ENCODE results near the gene WDR64. TPM values are rescaled to one million over a fixed set of nuclear protein-coding genes. Genes with fewer than 3 reads are reported as not detected.

WDR64 gene
- total RNA-seq, 1 experiment from 2014 or later: not detected

- intact Hi-C loops (cut with micrococcal nuclease): loop anchor here (2.0 kb wide), 1 partner anchor 76 kb away; the partner anchor contains the start of genes CHML and OPN3
- BruUV-seq (replicated peaks): no TSS peak
- no peak for DNase-seq (ENCODE audit: unreplicated experiment)
- POLR2A ChIA-PET: interaction anchor here (0.6 to 6.9 kb wide), 8 partner anchors 11 to 108 kb away, joined by 3 to 73 read pairs (median 19); partner anchors contain the start of genes CHML and OPN3
- Mint-ChIP-seq H3K36me3 (ENCODE audit: insufficient read depth, unreplicated experiment) (peaks cover 7% of the 10 kb centered on the region), H3K27ac (ENCODE audit: low read depth, unreplicated experiment) (peak overlapping the region; percentile 93), H3K9me3 (ENCODE audit: unreplicated experiment) (peaks cover 7% of the 10 kb centered on the region), H3K4me1 (ENCODE audit: insufficient read depth, unreplicated experiment) (peaks cover 48% of the 10 kb centered on the region), H3K27me3 (ENCODE audit: insufficient read depth, unreplicated experiment) (no peaks in the 10 kb centered on the region), H3K4me3 (ENCODE audit: unreplicated experiment) (no peak overlapping the region)
- CTCF ChIA-PET: interaction anchor here (1.1 to 2.7 kb wide), 5 partner anchors 11 to 130 kb away, joined by 3 to 11 read pairs (median 6); no protein-coding TSS in a partner anchor
- TF ChIP-seq CTCF (IDR thresholded peaks at IDR 0.05; ENCODE audit: unreplicated experiment): no peak
Observed at GRCh38 chr1:241716915-241717656, 65.0 kb downstream of the WDR64 start.

GRCh38 chr1:241717975-241718374 is 65.9 kb downstream of the WDR64 start:
- intact Hi-C loops (cut with micrococcal nuclease): loop anchor here (2.0 kb wide), 1 partner anchor 77 kb away; the partner anchor contains the start of genes CHML and OPN3
- H3K36me3 Mint-ChIP-seq (ENCODE audit: insufficient read depth, unreplicated experiment): peaks cover 7% of the 10 kb centered on the region
- no peak for TF ChIP-seq CTCF (IDR thresholded peaks at IDR 0.05; ENCODE audit: unreplicated experiment)
- H3K9me3 Mint-ChIP-seq (ENCODE audit: unreplicated experiment): peaks cover 7% of the 10 kb centered on the region
- H3K27ac Mint-ChIP-seq (ENCODE audit: low read depth, unreplicated experiment): peak overlapping the region; percentile 93
- ChIA-PET POLR2A (interaction anchor here (0.6 to 6.9 kb wide), 10 partner anchors 12 to 199 kb away, joined by 3 to 73 read pairs (median 4); partner anchors contain the start of genes CHML, FH and OPN3), CTCF (interaction anchor here (0.6 to 2.6 kb wide), 2 partner anchors 76 to 107 kb away, joined by 3 to 11 read pairs; no protein-coding TSS in a partner anchor)
- no TSS peak for BruUV-seq (replicated peaks)
- H3K27me3 Mint-ChIP-seq (ENCODE audit: insufficient read depth, unreplicated experiment): no peaks in the 10 kb centered on the region
- DNase-seq (ENCODE audit: unreplicated experiment): no peak
- H3K4me3 Mint-ChIP-seq (ENCODE audit: unreplicated experiment): no peak overlapping the region
- peaks cover 48% of the 10 kb centered on the region for H3K4me1 Mint-ChIP-seq (ENCODE audit: insufficient read depth, unreplicated experiment)

DNA sequence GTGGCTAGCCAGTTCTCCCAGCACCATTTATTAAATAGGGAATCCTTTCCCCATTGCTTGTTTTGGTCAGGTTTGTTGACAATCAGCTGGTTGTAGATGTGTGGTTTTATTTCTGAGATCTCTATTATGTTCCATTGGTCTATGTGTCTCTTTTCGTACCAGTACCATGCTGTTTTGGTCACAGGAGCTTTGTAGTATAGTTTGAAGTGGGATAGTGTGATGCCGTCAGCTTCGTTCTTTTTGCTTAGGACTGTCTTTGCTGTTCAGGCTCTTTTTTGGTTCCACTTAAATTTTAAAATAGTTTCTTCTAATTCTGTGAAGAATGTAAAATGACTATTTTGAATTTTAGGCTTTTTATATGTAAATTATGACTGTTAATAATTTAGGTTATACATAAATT is 68.9 kb downstream of the WDR64 start:
- Mint-ChIP-seq H3K27me3 (ENCODE audit: insufficient read depth, unreplicated experiment) (no peaks in the 10 kb centered on the region), H3K4me3 (ENCODE audit: unreplicated experiment) (no peak overlapping the region)

More for the DNA sequence above, 68.9 kb downstream of the WDR64 start:
- H3K9me3 Mint-ChIP-seq (ENCODE audit: unreplicated experiment): peaks cover 7% of the 10 kb centered on the region
- no peak for TF ChIP-seq CTCF (IDR thresholded peaks at IDR 0.05; ENCODE audit: unreplicated experiment)
- no peaks in the 10 kb centered on the region for H3K36me3 Mint-ChIP-seq (ENCODE audit: insufficient read depth, unreplicated experiment)
- CTCF ChIA-PET: interaction anchor here (0.5 to 0.9 kb wide), 2 partner anchors 59 to 103 kb away, joined by 3 read pairs; no protein-coding TSS in a partner anchor
- intact Hi-C loops (cut with micrococcal nuclease): no loop called here
- no peak for DNase-seq (ENCODE audit: unreplicated experiment)
- POLR2A ChIA-PET: interaction anchor here (1.0 kb wide), 1 partner anchor 15 kb away, joined by 5 read pairs; no protein-coding TSS in a partner anchor
- H3K27ac Mint-ChIP-seq (ENCODE audit: low read depth, unreplicated experiment): no peak overlapping the region
- peaks cover 23% of the 10 kb centered on the region for H3K4me1 Mint-ChIP-seq (ENCODE audit: insufficient read depth, unreplicated experiment)
- BruUV-seq (replicated peaks): no TSS peak
